SK-N-MC (cell line): ENCODE results near the gene PPME1.

Experiments used
- EZH2 ChIP-seq: fragments of 200-600 bp; sonication (generic); IDR thresholded peaks from one replicate; pipeline ENCODE4 v1.6.1; 2017; ENCODE audit warnings: antibody characterized with exemption
- FOXP2 ChIP-seq: optimal IDR thresholded peaks from 2 replicates; pipeline ENCODE3; 2011; ENCODE audit warnings: mild to moderate bottlenecking, moderate library complexity; ENCODE audit not compliant: insufficient read depth; ENCODE audit errors: extremely low read length, control extremely low read depth

- TF ChIP-seq EZH2: no peak
- no peak for TF ChIP-seq FOXP2
Observed at GRCh38 chr11:74154620-74155281, 16.3 kb upstream of the PPME1 start.
